Peyer's patch (tissue), 4 donors: Measurements from ENCODE around the gene DGKH.

ENCODE experiments used
- CTCF ChIP-seq, 6 experiments: fragments of 450-650 bp in 4 of 6; fragments of 200-600 bp in 2 of 6; sonication (generic) in 1 of 6; IDR thresholded peaks; one replicate each; pipeline ENCODE4 v1.5.1; 2017 to 2019; ENCODE audit warnings: antibody characterized with exemption in 6 of 6, mild to moderate bottlenecking in 3 of 6, moderate library complexity in 1 of 6
- POLR2A ChIP-seq, 2 donors: fragments of 450-650 bp; IDR thresholded peaks; one replicate each; pipeline ENCODE4 v1.5.1; 2017; ENCODE audit warnings: antibody characterized with exemption in 2 of 2, mild to moderate bottlenecking in 2 of 2, moderate library complexity in 2 of 2

- TF ChIP-seq CTCF (IDR thresholded peaks at IDR 0.05) (no peak), POLR2A (IDR thresholded peaks at IDR 0.05) (no peak)
These were observed 232.1 kb downstream of the DGKH start for GRCh38 chr13:42280537-42280936.
